ENCODE results near the gene MBD1. TPM values are rescaled to one million over a fixed set of nuclear protein-coding genes. Genes with fewer than 3 reads are reported as not detected.

MBD1 gene
- total and polyA plus RNA-seq, 10 of the 15 experiments (the other 5 are each of a cell fraction or from before 2014, with no cell fraction given): 8.4 to 97.7 (median 59.9) TPM

DNA sequence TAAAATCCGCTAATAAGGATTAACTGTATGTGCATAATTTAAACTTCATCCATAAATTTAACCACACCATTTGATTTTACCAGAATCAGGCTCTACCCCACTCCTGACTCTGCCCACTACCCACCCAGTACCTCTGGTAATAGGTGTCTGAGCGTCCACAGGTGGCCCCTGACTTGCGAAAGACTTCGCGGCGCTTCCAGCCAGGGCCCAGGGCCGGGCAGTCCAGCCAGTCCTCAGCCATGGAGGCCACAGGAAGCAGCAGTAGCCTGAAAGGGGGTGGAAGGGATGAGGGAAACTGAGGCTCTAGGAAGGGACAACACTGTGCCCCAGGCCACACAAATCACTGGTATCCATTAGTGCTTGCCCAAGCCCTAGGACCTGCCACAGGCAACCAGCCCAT lies 1.6 kb downstream of the MBD1 start (continued):
- TF ChIP-seq, protein P1, sequence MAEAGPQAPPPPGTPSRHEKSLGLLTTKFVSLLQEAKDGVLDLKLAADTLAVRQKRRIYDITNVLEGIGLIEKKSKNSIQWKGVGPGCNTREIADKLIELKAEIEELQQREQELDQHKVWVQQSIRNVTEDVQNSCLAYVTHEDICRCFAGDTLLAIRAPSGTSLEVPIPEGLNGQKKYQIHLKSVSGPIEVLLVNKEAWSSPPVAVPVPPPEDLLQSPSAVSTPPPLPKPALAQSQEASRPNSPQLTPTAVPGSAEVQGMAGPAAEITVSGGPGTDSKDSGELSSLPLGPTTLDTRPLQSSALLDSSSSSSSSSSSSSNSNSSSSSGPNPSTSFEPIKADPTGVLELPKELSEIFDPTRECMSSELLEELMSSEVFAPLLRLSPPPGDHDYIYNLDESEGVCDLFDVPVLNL (IDR thresholded peaks at IDR 0.05; ENCODE audit: low read depth, low read length): no peak
- TF ChIP-seq, protein P2, sequence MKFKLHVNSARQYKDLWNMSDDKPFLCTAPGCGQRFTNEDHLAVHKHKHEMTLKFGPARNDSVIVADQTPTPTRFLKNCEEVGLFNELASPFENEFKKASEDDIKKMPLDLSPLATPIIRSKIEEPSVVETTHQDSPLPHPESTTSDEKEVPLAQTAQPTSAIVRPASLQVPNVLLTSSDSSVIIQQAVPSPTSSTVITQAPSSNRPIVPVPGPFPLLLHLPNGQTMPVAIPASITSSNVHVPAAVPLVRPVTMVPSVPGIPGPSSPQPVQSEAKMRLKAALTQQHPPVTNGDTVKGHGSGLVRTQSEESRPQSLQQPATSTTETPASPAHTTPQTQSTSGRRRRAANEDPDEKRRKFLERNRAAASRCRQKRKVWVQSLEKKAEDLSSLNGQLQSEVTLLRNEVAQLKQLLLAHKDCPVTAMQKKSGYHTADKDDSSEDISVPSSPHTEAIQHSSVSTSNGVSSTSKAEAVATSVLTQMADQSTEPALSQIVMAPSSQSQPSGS (IDR thresholded peaks at IDR 0.05; ENCODE audit: low read length): no peak
- TF ChIP-seq FOS (IDR thresholded peaks at IDR 0.05; ENCODE audit: borderline replicate concordance, extremely low read depth, insufficient read length): no peak
- TF ChIP-seq PAX8 (IDR thresholded peaks at IDR 0.05): no peak
- TF ChIP-seq ZNF207 (IDR thresholded peaks at IDR 0.05; ENCODE audit: borderline replicate concordance): no peak
- TF ChIP-seq SP1 (IDR thresholded peaks at IDR 0.05; ENCODE audit: low read depth, low read length): no peak
- no peak for TF ChIP-seq RELA (IDR thresholded peaks at IDR 0.05; ENCODE audit: borderline replicate concordance, partially characterized antibody)
- TF ChIP-seq, protein P3, sequence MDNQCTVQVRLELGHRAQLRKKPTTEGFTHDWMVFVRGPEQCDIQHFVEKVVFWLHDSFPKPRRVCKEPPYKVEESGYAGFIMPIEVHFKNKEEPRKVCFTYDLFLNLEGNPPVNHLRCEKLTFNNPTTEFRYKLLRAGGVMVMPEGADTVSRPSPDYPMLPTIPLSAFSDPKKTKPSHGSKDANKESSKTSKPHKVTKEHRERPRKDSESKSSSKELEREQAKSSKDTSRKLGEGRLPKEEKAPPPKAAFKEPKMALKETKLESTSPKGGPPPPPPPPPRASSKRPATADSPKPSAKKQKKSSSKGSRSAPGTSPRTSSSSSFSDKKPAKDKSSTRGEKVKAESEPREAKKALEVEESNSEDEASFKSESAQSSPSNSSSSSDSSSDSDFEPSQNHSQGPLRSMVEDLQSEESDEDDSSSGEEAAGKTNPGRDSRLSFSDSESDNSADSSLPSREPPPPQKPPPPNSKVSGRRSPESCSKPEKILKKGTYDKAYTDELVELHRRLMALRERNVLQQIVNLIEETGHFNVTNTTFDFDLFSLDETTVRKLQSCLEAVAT (IDR thresholded peaks at IDR 0.05): no peak
- TF ChIP-seq CEBPB (IDR thresholded peaks at IDR 0.05; ENCODE audit: borderline replicate concordance in 1 of 2, low read depth in 2 of 2, low read length in 2 of 2): no peak
- TF ChIP-seq, protein P4, sequence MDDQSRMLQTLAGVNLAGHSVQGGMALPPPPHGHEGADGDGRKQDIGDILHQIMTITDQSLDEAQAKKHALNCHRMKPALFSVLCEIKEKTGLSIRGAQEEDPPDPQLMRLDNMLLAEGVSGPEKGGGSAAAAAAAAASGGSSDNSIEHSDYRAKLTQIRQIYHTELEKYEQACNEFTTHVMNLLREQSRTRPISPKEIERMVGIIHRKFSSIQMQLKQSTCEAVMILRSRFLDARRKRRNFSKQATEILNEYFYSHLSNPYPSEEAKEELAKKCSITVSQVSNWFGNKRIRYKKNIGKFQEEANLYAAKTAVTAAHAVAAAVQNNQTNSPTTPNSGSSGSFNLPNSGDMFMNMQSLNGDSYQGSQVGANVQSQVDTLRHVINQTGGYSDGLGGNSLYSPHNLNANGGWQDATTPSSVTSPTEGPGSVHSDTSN (IDR thresholded peaks at IDR 0.05; ENCODE audit: insufficient replicate concordance, low read depth, low read length): no peak
- TF ChIP-seq WRNIP1 (IDR thresholded peaks at IDR 0.05; ENCODE audit: borderline replicate concordance, low read depth, low read length): no peak
- TF ChIP-seq, protein P5, sequence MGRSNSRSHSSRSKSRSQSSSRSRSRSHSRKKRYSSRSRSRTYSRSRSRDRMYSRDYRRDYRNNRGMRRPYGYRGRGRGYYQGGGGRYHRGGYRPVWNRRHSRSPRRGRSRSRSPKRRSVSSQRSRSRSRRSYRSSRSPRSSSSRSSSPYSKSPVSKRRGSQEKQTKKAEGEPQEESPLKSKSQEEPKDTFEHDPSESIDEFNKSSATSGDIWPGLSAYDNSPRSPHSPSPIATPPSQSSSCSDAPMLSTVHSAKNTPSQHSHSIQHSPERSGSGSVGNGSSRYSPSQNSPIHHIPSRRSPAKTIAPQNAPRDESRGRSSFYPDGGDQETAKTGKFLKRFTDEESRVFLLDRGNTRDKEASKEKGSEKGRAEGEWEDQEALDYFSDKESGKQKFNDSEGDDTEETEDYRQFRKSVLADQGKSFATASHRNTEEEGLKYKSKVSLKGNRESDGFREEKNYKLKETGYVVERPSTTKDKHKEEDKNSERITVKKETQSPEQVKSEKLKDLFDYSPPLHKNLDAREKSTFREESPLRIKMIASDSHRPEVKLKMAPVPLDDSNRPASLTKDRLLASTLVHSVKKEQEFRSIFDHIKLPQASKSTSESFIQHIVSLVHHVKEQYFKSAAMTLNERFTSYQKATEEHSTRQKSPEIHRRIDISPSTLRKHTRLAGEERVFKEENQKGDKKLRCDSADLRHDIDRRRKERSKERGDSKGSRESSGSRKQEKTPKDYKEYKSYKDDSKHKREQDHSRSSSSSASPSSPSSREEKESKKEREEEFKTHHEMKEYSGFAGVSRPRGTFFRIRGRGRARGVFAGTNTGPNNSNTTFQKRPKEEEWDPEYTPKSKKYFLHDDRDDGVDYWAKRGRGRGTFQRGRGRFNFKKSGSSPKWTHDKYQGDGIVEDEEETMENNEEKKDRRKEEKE (IDR thresholded peaks at IDR 0.05): no peak
- no peak for TF ChIP-seq NFXL1 (IDR thresholded peaks at IDR 0.05; ENCODE audit: borderline replicate concordance)

Data from GM12878 (cell line).